ENCODE results near the gene UBR4. TPM values are rescaled to one million over a fixed set of nuclear protein-coding genes. Genes with fewer than 3 reads are reported as not detected.

The UBR4 gene
- total RNA-seq, 4 donors from 2014 or later, result 214 to 324 (median 272) TPM

DNA sequence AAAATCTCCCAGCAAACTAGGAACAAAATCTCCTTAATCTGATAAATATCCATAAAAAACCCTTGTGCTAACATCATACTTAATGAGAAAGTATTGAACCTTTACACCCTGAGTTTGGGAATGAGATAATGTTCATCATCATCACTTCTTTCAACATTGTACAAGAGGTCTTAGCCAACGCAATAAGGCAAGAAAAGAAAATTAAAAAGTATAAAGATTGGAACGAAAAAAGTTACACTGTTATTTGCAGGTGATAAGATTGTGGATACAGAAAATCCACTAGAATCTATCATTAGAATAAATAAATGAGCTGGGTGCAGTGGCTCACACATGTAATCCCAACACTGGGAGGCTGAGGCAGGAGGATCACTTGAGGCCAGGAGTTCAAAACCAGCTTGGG, 76.7 kb downstream of the UBR4 start:
- no peak for TF ChIP-seq CTCF (IDR thresholded peaks at IDR 0.05)
- no peak for TF ChIP-seq EP300 (IDR thresholded peaks at IDR 0.05)
- TF ChIP-seq POLR2AphosphoS5 (IDR thresholded peaks at IDR 0.05), result no peak
- no peak for TF ChIP-seq POLR2A (IDR thresholded peaks at IDR 0.05)
- DNase-seq (ENCODE audit: low spot score in 2 of 2), result no peak
- H3K36me3 ChIP-seq, result peaks cover 91% of the 10 kb centered on the region
- no peaks in the 10 kb centered on the region for H3K27me3 ChIP-seq
- H3K4me1 ChIP-seq, result no peaks in the 10 kb centered on the region
- H3K27ac ChIP-seq, result no peak overlapping the region
- H3K4me3 ChIP-seq, result no peak overlapping the region
- no peaks in the 10 kb centered on the region for H3K9me3 ChIP-seq
- WGBS, result 97% methylated on average over 2 of the region's 2 CpGs

DNA sequence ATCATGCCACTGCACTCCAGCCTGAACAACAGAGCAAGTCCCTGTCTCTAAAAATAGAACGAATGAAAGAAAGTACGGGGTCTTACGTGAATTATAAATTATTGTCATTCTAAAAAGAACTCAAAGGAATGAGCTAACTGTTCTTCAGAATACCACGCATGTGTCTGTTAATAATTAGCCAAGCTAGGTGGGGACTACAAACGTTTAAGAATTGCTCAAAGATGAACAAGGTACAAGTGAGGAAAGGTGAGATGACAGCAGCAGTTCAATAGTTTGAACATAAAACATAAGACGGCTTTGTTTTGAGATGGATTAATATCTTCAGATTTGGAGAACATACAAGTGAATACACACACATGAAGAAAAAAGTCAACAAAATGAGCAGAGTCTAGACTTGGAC, 79.6 kb downstream of the UBR4 start:
- Histone ChIP-seq H3K36me3 (peaks cover 93% of the 10 kb centered on the region), H3K9me3 (no peaks in the 10 kb centered on the region), H3K4me3 (no peak overlapping the region), H3K27ac (no peak overlapping the region), H3K27me3 (no peaks in the 10 kb centered on the region), H3K4me1 (no peaks in the 10 kb centered on the region)
- no peak for TF ChIP-seq POLR2A (IDR thresholded peaks at IDR 0.05)
- no peak for TF ChIP-seq EP300 (IDR thresholded peaks at IDR 0.05)
- no peak for TF ChIP-seq CTCF (IDR thresholded peaks at IDR 0.05)
- no peak for TF ChIP-seq POLR2AphosphoS5 (IDR thresholded peaks at IDR 0.05)
- WGBS, result 83% methylated on average over 6 of the region's 6 CpGs
- no peak for DNase-seq (ENCODE audit: low spot score in 2 of 2)

- H3K9me3 ChIP-seq, result no peaks in the 10 kb centered on the region
- H3K27ac ChIP-seq, result no peak overlapping the region
- H3K36me3 ChIP-seq, result peaks cover 93% of the 10 kb centered on the region
- TF ChIP-seq CTCF (IDR thresholded peaks at IDR 0.05) (no peak), POLR2AphosphoS5 (IDR thresholded peaks at IDR 0.05) (no peak), EP300 (IDR thresholded peaks at IDR 0.05) (no peak), POLR2A (IDR thresholded peaks at IDR 0.05) (no peak)
- no peak for DNase-seq (ENCODE audit: low spot score in 2 of 2)
- H3K4me1 ChIP-seq, result no peaks in the 10 kb centered on the region
- no peaks in the 10 kb centered on the region for H3K27me3 ChIP-seq
- 82% methylated on average over 6 of the region's 6 CpGs for WGBS
- no peak overlapping the region for H3K4me3 ChIP-seq
These were observed 81.0 kb downstream of the UBR4 start for GRCh38 chr1:19128968-19129514.

DNA sequence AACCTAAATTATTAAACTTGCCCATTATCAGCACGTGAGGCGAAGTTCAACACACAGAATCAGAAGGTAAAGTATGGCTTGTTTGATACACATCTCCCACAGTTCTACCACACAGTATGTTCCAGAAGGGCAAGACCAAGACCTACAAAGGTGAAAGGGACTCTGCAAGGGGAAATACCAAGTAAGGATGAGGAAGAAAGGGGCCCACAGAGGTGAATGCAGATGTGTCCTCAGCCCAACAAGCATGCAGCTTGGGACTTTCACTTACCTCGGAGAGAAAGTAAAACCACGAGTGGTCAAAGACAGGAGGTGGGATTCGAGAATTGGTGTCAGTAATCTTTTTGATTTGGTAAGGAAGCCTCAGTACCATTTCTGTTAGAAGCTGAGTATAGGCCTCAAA, 85.8 kb downstream of the UBR4 start:
- no peaks in the 10 kb centered on the region for H3K9me3 ChIP-seq
- H3K4me3 ChIP-seq, result no peak overlapping the region
- no peak overlapping the region for H3K27ac ChIP-seq
- H3K36me3 ChIP-seq, result peaks cover 100% of the 10 kb centered on the region
- WGBS, result 86% methylated on average over 5 of the region's 5 CpGs
- TF ChIP-seq CTCF (IDR thresholded peaks at IDR 0.05), result no peak
- DNase-seq (ENCODE audit: low spot score in 2 of 2), result no peak
- no peaks in the 10 kb centered on the region for H3K27me3 ChIP-seq
- H3K4me1 ChIP-seq, result no peaks in the 10 kb centered on the region

DNA sequence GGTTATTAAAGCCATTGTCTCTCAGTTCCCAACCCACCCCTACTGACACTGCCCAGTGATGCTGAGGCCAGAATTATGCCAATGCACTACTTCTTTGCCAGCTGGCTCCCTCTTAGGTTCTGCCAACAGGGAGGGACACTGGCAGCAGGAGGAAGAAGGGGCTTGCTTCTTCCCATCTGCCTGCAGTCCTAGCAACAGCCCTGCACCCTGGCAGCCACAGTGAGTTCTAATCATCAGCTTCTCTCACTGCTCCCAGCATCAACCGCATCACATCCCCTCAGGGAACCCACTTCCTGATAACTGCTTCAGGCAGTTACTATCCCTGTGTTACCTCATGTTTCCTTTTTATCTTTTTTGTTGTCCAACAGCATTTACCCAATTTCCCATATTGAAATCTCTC, 86.2 kb downstream of the UBR4 start:
- Histone ChIP-seq H3K4me3 (no peak overlapping the region), H3K4me1 (no peaks in the 10 kb centered on the region), H3K27me3 (no peaks in the 10 kb centered on the region), H3K9me3 (no peaks in the 10 kb centered on the region), H3K36me3 (peaks cover 100% of the 10 kb centered on the region), H3K27ac (no peak overlapping the region)
- TF ChIP-seq POLR2AphosphoS5 (IDR thresholded peaks at IDR 0.05) (no peak), POLR2A (IDR thresholded peaks at IDR 0.05) (no peak), CTCF (IDR thresholded peaks at IDR 0.05) (no peak), EP300 (IDR thresholded peaks at IDR 0.05) (no peak)
- no peak for DNase-seq (ENCODE audit: low spot score in 2 of 2)
- WGBS, result 52% methylated on average over 1 of the region's 1 CpG

All from suprapubic skin (tissue), 4 donors.